ENCODE data around the gene PRSS48.

DNA sequence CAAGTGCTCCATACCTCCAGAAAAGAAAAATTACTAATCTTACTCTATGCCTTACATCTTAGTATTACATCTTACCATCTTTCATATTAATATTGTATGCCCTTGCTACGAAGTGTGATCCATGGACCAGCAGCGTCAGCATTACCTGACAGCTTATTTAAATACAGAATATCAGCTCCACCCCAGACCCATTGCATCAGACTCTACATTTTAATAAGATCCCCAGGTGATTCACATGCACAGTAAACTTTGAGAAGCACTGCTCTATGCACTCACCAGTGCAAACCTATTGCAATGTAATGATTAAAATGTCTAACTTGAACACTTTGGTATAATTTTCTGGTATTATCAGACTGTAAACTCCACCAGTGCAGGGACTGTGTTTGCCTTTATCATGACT is 62.5 kb downstream of the PRSS48 start:
- TF ChIP-seq CTCF (IDR thresholded peaks at IDR 0.05) (no peak), POLR2A (IDR thresholded peaks at IDR 0.05) (no peak)

All from uterus (tissue), 2 donors.